Measurements from ENCODE around the gene DEGS1.

Gene DEGS1

GRCh38 chr1:224217655-224218623, 34.9 kb downstream of the DEGS1 start:
- DNase-seq, result no peak

GRCh38 chr1:224219011-224219611, 36.1 kb downstream of the DEGS1 start:
- DNase-seq, result no peak

- no peak for DNase-seq
Observed at GRCh38 chr1:224219612-224220059, 36.6 kb downstream of the DEGS1 start.

GRCh38 chr1:224223819-224224714, 41.0 kb downstream of the DEGS1 start:
- DNase-seq, result no peak

- no peak for DNase-seq
Observed at GRCh38 chr1:224226849-224227502, 43.9 kb downstream of the DEGS1 start.

GRCh38 chr1:224234017-224234416, 51.0 kb downstream of the DEGS1 start:
- no peak for DNase-seq

- DNase-seq, result no peak
Observed at GRCh38 chr1:224235813-224236493, 52.9 kb downstream of the DEGS1 start.

- no peak for DNase-seq
Observed at GRCh38 chr1:224237119-224237881, 54.3 kb downstream of the DEGS1 start.

- DNase-seq, result no peak
Observed at GRCh38 chr1:224238212-224238611, 55.2 kb downstream of the DEGS1 start.

GRCh38 chr1:224238756-224239155, 55.7 kb downstream of the DEGS1 start:
- no peak for DNase-seq

Data from stimulated activated CD4-positive, alpha-beta T cell treated with anti-CD3 and anti-CD28 coated beads, Interleukin-4, amount 100 ng/mL, for 24 hours (primary cell).